Measurements from ENCODE around the gene ANTXRL.

DNA sequence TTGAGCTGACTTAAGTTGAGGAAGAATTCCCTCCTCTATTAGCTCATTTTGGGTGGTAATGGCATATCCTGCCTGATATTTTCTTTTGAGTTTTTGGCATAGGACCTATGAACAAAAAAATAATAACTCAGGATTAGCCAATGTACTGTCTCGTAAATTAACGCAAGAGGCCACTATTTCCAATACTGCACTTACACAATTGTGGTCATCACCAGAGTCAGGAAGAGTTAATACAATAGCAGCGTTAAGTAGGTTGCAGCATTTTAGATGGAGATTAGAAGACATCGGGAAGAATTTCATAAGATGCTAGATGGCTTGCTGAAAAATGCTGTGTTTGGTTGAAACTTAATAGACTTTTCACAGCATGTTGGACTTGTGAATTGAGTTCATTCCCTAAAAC is 36.4 kb downstream of the ANTXRL start:
- TF ChIP-seq, protein P1, sequence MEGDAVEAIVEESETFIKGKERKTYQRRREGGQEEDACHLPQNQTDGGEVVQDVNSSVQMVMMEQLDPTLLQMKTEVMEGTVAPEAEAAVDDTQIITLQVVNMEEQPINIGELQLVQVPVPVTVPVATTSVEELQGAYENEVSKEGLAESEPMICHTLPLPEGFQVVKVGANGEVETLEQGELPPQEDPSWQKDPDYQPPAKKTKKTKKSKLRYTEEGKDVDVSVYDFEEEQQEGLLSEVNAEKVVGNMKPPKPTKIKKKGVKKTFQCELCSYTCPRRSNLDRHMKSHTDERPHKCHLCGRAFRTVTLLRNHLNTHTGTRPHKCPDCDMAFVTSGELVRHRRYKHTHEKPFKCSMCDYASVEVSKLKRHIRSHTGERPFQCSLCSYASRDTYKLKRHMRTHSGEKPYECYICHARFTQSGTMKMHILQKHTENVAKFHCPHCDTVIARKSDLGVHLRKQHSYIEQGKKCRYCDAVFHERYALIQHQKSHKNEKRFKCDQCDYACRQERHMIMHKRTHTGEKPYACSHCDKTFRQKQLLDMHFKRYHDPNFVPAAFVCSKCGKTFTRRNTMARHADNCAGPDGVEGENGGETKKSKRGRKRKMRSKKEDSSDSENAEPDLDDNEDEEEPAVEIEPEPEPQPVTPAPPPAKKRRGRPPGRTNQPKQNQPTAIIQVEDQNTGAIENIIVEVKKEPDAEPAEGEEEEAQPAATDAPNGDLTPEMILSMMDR (IDR thresholded peaks at IDR 0.05) = no peak
- TF ChIP-seq POLR2A (IDR thresholded peaks at IDR 0.05) (no peak), POLR2AphosphoS5 (IDR thresholded peaks at IDR 0.05) (no peak)

Data from transverse colon (tissue), 4 donors.